GM21367 (cell line): Measurements from ENCODE around the gene TMEM267.
"Not testable (repeated sequence)": the region's sequence is repeated elsewhere in the genome, so short reads cannot be mapped to it uniquely, and the experiment has no call there.

Experiments used
- ATAC-seq: cut with Tn5 transposase; IDR thresholded peaks from one replicate; pipeline ENCODE4 v1.9.1; 2021; ENCODE audit not compliant: unreplicated experiment

Gene TMEM267

GRCh38 chr5:43410414-43410813 is 73.3 kb downstream of the TMEM267 start:
- ATAC-seq = no peak

- ATAC-seq = no peak
Measured at GRCh38 chr5:43409809-43410271, 73.8 kb downstream of the TMEM267 start.

GRCh38 chr5:43402524-43403066 is 81.1 kb downstream of the TMEM267 start:
- not testable (repeated sequence) for ATAC-seq

- ATAC-seq = no peak
Measured at GRCh38 chr5:43401827-43402226, 81.8 kb downstream of the TMEM267 start.

- ATAC-seq = no peak
Measured at GRCh38 chr5:43400082-43400481, 83.6 kb downstream of the TMEM267 start.

- ATAC-seq = peak; percentile 94
Measured at GRCh38 chr5:43396762-43397304, 86.8 kb downstream of the TMEM267 start.
